ENCODE data around the gene TOM1L1. TPM values are rescaled to one million over a fixed set of nuclear protein-coding genes. Genes with fewer than 3 reads are reported as not detected.

TOM1L1 gene
- total and polyA plus RNA-seq, 2 donors (not counting 1 experiment from before 2014, with no cell fraction given), result 34.5 to 34.7 TPM

GRCh38 chr17:54982399-54982798, 81.7 kb downstream of the TOM1L1 start:
- Histone ChIP-seq H3K4me1 (ENCODE audit: control insufficient read depth, extremely low read depth, insufficient read depth, low read length) (no peaks in the 10 kb centered on the region), H2AFZ (ENCODE audit: low read length) (no peak overlapping the region), H4K20me1 (ENCODE audit: control insufficient read depth, extremely low read depth, insufficient read depth, low read length) (no peaks in the 10 kb centered on the region), H3K27ac (ENCODE audit: insufficient read depth, low read length) (no peak overlapping the region), H3K9ac (ENCODE audit: insufficient read depth, low read length) (no peak overlapping the region), H3K9me3 (ENCODE audit: control insufficient read depth, insufficient read depth, low read depth, low read length) (no peaks in the 10 kb centered on the region), H3K27me3 (ENCODE audit: control insufficient read depth, insufficient read depth, low read length) (no peaks in the 10 kb centered on the region), H3K79me2 (ENCODE audit: control insufficient read depth, insufficient read depth, low read length) (no peaks in the 10 kb centered on the region), H3K36me3 (ENCODE audit: control insufficient read depth, insufficient read depth, low read length) (no peaks in the 10 kb centered on the region), H3K4me3 (replicated peaks in 1 of 4; ENCODE audit: control extremely low read depth in 1 of 4, insufficient read depth in 1 of 4, low read depth in 3 of 4, low read length in 4 of 4) (no peak overlapping the region), H3K4me2 (ENCODE audit: extremely low read depth, insufficient read depth, low read length) (no peak overlapping the region)
- no peak for TF ChIP-seq CTCF (conservative IDR thresholded peaks at IDR 0.05 in 1 of 2, IDR thresholded peaks at IDR 0.05 in 1 of 2; ENCODE audit: low read depth in 1 of 2, low read length in 2 of 2)
- TF ChIP-seq EZH2 (IDR thresholded peaks at IDR 0.05; ENCODE audit: low read length, missing control alignments), result no peak
- DNase-seq (ENCODE audit: low read depth in 2 of 2), result peak; percentile 78 to 95

- no peak overlapping the region for H3K4me3 ChIP-seq (replicated peaks in 1 of 4; ENCODE audit: control extremely low read depth in 1 of 4, insufficient read depth in 1 of 4, low read depth in 3 of 4, low read length in 4 of 4)
- TF ChIP-seq EZH2 (IDR thresholded peaks at IDR 0.05; ENCODE audit: low read length, missing control alignments) (no peak), CTCF (conservative IDR thresholded peaks at IDR 0.05 in 1 of 2, IDR thresholded peaks at IDR 0.05 in 1 of 2; ENCODE audit: low read depth in 1 of 2, low read length in 2 of 2) (no peak)
- H4K20me1 ChIP-seq (ENCODE audit: control insufficient read depth, extremely low read depth, insufficient read depth, low read length), result no peaks in the 10 kb centered on the region
- no peaks in the 10 kb centered on the region for H3K4me1 ChIP-seq (ENCODE audit: control insufficient read depth, extremely low read depth, insufficient read depth, low read length)
- DNase-seq (ENCODE audit: low read depth in 2 of 2), result no peak
- H2AFZ ChIP-seq (ENCODE audit: low read length), result no peak overlapping the region
- H3K27ac ChIP-seq (ENCODE audit: insufficient read depth, low read length), result no peak overlapping the region
- H3K36me3 ChIP-seq (ENCODE audit: control insufficient read depth, insufficient read depth, low read length), result no peaks in the 10 kb centered on the region
- H3K27me3 ChIP-seq (ENCODE audit: control insufficient read depth, insufficient read depth, low read length), result no peaks in the 10 kb centered on the region
- no peak overlapping the region for H3K9ac ChIP-seq (ENCODE audit: insufficient read depth, low read length)
- no peaks in the 10 kb centered on the region for H3K9me3 ChIP-seq (ENCODE audit: control insufficient read depth, insufficient read depth, low read depth, low read length)
- no peak overlapping the region for H3K4me2 ChIP-seq (ENCODE audit: extremely low read depth, insufficient read depth, low read length)
- no peaks in the 10 kb centered on the region for H3K79me2 ChIP-seq (ENCODE audit: control insufficient read depth, insufficient read depth, low read length)
Observed at GRCh38 chr17:54983260-54983659, 82.6 kb downstream of the TOM1L1 start.

DNA sequence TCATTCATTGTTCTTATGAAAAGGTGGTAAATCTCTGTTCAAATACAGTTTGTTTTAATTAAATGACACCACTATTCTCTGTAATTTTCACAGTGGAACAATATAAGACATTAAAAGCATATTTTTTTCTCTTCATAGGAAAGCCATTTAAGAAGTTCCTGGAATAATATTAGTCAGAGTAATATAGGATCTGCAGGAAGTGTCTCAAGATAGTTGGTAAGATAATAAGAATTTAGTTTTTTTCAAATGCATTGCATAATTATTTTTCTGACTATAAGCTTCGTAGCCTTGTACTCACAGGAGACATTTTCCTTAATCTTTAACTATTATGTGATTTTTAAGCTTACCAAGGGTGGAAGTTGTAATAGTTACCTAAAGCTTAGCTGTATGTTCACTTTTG, 84.8 kb downstream of the TOM1L1 start:
- H3K27ac ChIP-seq (ENCODE audit: insufficient read depth, low read length), result no peak overlapping the region
- no peak overlapping the region for H3K9ac ChIP-seq (ENCODE audit: insufficient read depth, low read length)
- H3K27me3 ChIP-seq (ENCODE audit: control insufficient read depth, insufficient read depth, low read length), result no peaks in the 10 kb centered on the region
- H3K36me3 ChIP-seq (ENCODE audit: control insufficient read depth, insufficient read depth, low read length), result no peaks in the 10 kb centered on the region
- DNase-seq (ENCODE audit: low read depth in 2 of 2), result no peak
- H2AFZ ChIP-seq (ENCODE audit: low read length), result no peak overlapping the region
- H3K4me1 ChIP-seq (ENCODE audit: control insufficient read depth, extremely low read depth, insufficient read depth, low read length), result no peaks in the 10 kb centered on the region
- no peak overlapping the region for H3K4me2 ChIP-seq (ENCODE audit: extremely low read depth, insufficient read depth, low read length)
- H3K79me2 ChIP-seq (ENCODE audit: control insufficient read depth, insufficient read depth, low read length), result no peaks in the 10 kb centered on the region
- H3K4me3 ChIP-seq (replicated peaks in 1 of 4; ENCODE audit: control extremely low read depth in 1 of 4, insufficient read depth in 1 of 4, low read depth in 3 of 4, low read length in 4 of 4), result no peak overlapping the region
- TF ChIP-seq EZH2 (IDR thresholded peaks at IDR 0.05; ENCODE audit: low read length, missing control alignments) (no peak), CTCF (conservative IDR thresholded peaks at IDR 0.05 in 1 of 2, IDR thresholded peaks at IDR 0.05 in 1 of 2; ENCODE audit: low read depth in 1 of 2, low read length in 2 of 2) (no peak)
- H4K20me1 ChIP-seq (ENCODE audit: control insufficient read depth, extremely low read depth, insufficient read depth, low read length), result no peaks in the 10 kb centered on the region
- H3K9me3 ChIP-seq (ENCODE audit: control insufficient read depth, insufficient read depth, low read depth, low read length), result no peaks in the 10 kb centered on the region
